GM10248 (cell line): ENCODE data around the gene UBASH3B.

ENCODE experiments used
- CTCF ChIA-PET: fragments of 300-600 bp; sonication (Branson Sonifier 250); formaldehyde crosslinking; extraction: SDS; loops from one replicate; lab custom pipeline; 2021; ENCODE audit warnings: antibody characterized with exemption; lab: Yijun Ruan, JAX
- POLR2A ChIA-PET: fragments of 350-650 bp; sonication (Branson Sonifier 250); formaldehyde crosslinking; extraction: SDS; loops from one replicate; lab custom pipeline; 2020; ENCODE audit warnings: antibody characterized with exemption; lab: Yijun Ruan, JAX
- DNase-seq: peaks from one replicate; pipeline ENCODE4 v3.0.0; 2012; ENCODE audit errors: extremely low spot score
- CTCF ChIP-seq: IDR thresholded peaks from 2 replicates; pipeline ENCODE4 v1.5.1; 2012; ENCODE audit warnings: mild to moderate bottlenecking, low read depth; ENCODE audit errors: extremely low read depth, missing control alignments, control extremely low read depth

UBASH3B gene

GRCh38 chr11:122632181-122632824 lies 23.2 kb upstream of the UBASH3B start:
- no peak for TF ChIP-seq CTCF
- DNase-seq = no peak
- ChIA-PET CTCF (interaction anchor here (0.9 to 12.1 kb wide), 10 partner anchors 13 to 389 kb away, joined by 3 to 150 read pairs (median 4); partner anchors contain the start of gene UBASH3B), POLR2A (interaction anchor here (0.6 kb wide), 1 partner anchor 220 kb away, joined by 3 read pairs; no protein-coding TSS in a partner anchor)

- DNase-seq = peak; percentile 53
- ChIA-PET CTCF (interaction anchor here (0.6 to 12.1 kb wide), 15 partner anchors 22 to 390 kb away, joined by 3 to 150 read pairs (median 4); partner anchors contain the start of gene UBASH3B), POLR2A (no interaction called here)
- peak; percentile 52 for TF ChIP-seq CTCF
Observed at GRCh38 chr11:122633219-122633829, 22.2 kb upstream of the UBASH3B start.

- no peak for TF ChIP-seq CTCF
- ChIA-PET POLR2A (no interaction called here), CTCF (interaction anchor here (1.2 to 12.1 kb wide), 6 partner anchors 21 to 388 kb away, joined by 3 to 150 read pairs (median 4); partner anchors contain the start of gene UBASH3B)
- DNase-seq = no peak
Observed at GRCh38 chr11:122634501-122634900, 21.0 kb upstream of the UBASH3B start.

GRCh38 chr11:122637541-122637940 lies 18.0 kb upstream of the UBASH3B start:
- no peak for TF ChIP-seq CTCF
- DNase-seq = no peak
- CTCF ChIA-PET = interaction anchor here (1.0 to 12.1 kb wide), 7 partner anchors 9 to 216 kb away, joined by 3 to 117 read pairs (median 10); no protein-coding TSS in a partner anchor
- POLR2A ChIA-PET = no interaction called here

- ChIA-PET POLR2A (no interaction called here), CTCF (interaction anchor here (1.0 to 1.8 kb wide), 2 partner anchors 14 to 34 kb away, joined by 3 to 5 read pairs; no protein-coding TSS in a partner anchor)
- no peak for DNase-seq
- TF ChIP-seq CTCF = no peak
Observed at GRCh38 chr11:122642472-122642922, 13.0 kb upstream of the UBASH3B start.

- ChIA-PET POLR2A (no interaction called here), CTCF (interaction anchor here (1.0 to 1.8 kb wide), 2 partner anchors 15 to 35 kb away, joined by 3 to 5 read pairs; no protein-coding TSS in a partner anchor)
- no peak for TF ChIP-seq CTCF
- no peak for DNase-seq
Observed at GRCh38 chr11:122642971-122643370, 12.6 kb upstream of the UBASH3B start.
